Mammary epithelial cell (primary cell): ENCODE results near the gene SPAG9.

ENCODE experiments used
- EZH2 ChIP-seq: IDR thresholded peaks from 2 replicates; pipeline ENCODE4 v1.6.1; 2012; ENCODE audit warnings: low read length, inconsistent platforms, borderline replicate concordance
- TF ChIP-seq, protein P1 (sequence below), 2 donors: IDR thresholded peaks in 1 of 2; conservative IDR thresholded peaks in 1 of 2; 2 replicates each; pipeline ENCODE4 v1.5.1; 2011 to 2012; ENCODE audit warnings: inconsistent platforms in 2 of 2, low read length in 2 of 2, mild to moderate bottlenecking in 2 of 2, control low read depth in 1 of 2, low read depth in 1 of 2; ENCODE audit not compliant: insufficient read depth in 1 of 2; ENCODE audit errors: extremely low read depth in 1 of 2

DNA sequence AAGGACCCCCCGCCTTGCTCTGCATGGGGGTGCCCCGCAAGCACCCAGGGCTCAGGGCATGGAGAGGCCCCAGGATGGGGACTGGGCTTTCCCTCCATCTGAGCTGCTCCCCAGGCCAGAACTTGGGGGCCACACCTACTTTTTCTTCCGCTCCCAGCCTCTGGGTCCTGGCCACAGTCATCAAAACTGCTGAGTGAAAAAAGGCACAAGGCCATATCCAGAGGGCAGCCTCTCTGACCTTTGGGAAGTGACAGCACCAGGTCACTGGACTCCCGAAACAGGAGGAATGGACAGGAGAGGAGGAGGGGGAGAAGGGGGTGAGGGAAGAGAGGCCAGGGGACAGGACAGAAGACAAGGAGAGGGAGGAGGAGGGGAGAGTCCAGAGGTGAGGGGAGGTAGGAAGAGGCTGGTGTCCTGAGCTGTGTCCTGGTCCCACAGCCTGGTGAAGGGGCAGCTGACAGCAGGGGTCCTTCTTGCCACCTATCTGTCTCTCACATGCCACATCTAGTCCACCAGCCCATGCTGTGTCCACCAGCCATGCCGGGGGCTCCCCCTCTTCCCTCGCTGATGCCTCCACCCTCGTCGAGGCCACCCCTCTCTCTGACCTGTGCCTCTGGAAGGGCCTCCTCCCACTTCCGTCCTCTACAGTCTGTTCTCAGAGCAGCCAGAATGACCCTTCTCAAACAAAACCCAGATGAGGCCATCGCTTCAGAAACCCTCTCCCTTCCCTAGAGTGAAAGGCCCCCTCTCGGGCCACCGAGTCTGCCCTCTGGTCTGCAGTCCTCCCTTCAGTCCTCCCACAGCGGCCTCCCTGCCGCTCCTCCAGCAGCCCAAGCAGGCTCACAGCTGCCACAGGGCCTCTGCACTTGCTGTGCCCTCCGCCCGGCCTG is 180.6 kb downstream of the SPAG9 start:
- TF ChIP-seq, protein P1, sequence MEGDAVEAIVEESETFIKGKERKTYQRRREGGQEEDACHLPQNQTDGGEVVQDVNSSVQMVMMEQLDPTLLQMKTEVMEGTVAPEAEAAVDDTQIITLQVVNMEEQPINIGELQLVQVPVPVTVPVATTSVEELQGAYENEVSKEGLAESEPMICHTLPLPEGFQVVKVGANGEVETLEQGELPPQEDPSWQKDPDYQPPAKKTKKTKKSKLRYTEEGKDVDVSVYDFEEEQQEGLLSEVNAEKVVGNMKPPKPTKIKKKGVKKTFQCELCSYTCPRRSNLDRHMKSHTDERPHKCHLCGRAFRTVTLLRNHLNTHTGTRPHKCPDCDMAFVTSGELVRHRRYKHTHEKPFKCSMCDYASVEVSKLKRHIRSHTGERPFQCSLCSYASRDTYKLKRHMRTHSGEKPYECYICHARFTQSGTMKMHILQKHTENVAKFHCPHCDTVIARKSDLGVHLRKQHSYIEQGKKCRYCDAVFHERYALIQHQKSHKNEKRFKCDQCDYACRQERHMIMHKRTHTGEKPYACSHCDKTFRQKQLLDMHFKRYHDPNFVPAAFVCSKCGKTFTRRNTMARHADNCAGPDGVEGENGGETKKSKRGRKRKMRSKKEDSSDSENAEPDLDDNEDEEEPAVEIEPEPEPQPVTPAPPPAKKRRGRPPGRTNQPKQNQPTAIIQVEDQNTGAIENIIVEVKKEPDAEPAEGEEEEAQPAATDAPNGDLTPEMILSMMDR (conservative IDR thresholded peaks at IDR 0.05 in 1 of 2, IDR thresholded peaks at IDR 0.05 in 1 of 2; ENCODE audit: extremely low read depth in 1 of 2, insufficient read depth in 1 of 2, low read depth in 1 of 2, low read length in 2 of 2), result no peak
- no peak for TF ChIP-seq EZH2
